ENCODE data around the gene CGB7.
"Not testable (repeated sequence)": the region's sequence is repeated elsewhere in the genome, so short reads cannot be mapped to it uniquely, and the experiment has no call there.

The CGB7 gene

GRCh38 chr19:49057636-49058234 lies at the start of gene CGB7:
TSS of gene CGB7 (minus strand) at chr19:49057749. CDS start at chr19:49055375, 2,374 bp downstream.
- DNase-seq = no peak

GRCh38 chr19:49106648-49107135 lies 49.1 kb upstream of the CGB7 start:
- no peak for DNase-seq

GRCh38 chr19:49104229-49104864 lies 46.8 kb upstream of the CGB7 start:
- DNase-seq = no peak

GRCh38 chr19:49103331-49104085 lies 46.0 kb upstream of the CGB7 start:
- DNase-seq = no peak

- no peak for DNase-seq
Observed at GRCh38 chr19:49102303-49102702, 44.8 kb upstream of the CGB7 start.

GRCh38 chr19:49101160-49101559 lies 43.6 kb upstream of the CGB7 start:
- no peak for DNase-seq

- no peak for DNase-seq
Observed at GRCh38 chr19:49098795-49099194, 41.2 kb upstream of the CGB7 start.

GRCh38 chr19:49097453-49098288 lies 40.1 kb upstream of the CGB7 start:
- peak; percentile 40 for DNase-seq

- DNase-seq = no peak
Observed at GRCh38 chr19:49094505-49095482, 37.2 kb upstream of the CGB7 start.

- DNase-seq = no peak
Observed at GRCh38 chr19:49092686-49093085, 35.1 kb upstream of the CGB7 start.

- DNase-seq = no peak
Observed at GRCh38 chr19:49091391-49092038, 34.0 kb upstream of the CGB7 start.

GRCh38 chr19:49086296-49086695 lies 28.7 kb upstream of the CGB7 start:
- DNase-seq = no peak

- DNase-seq = no peak
Observed at GRCh38 chr19:49085868-49086232, 28.3 kb upstream of the CGB7 start.

GRCh38 chr19:49085020-49085867 lies 27.7 kb upstream of the CGB7 start, which contains the start of gene SNRNP70:
TSS of gene SNRNP70 (plus strand) at chr19:49085451. CDS start at chr19:49086415, 964 bp downstream.
- peak; percentile 98 for DNase-seq

GRCh38 chr19:49084206-49085019 lies 26.9 kb upstream of the CGB7 start:
- no peak for DNase-seq

GRCh38 chr19:49081273-49081672 lies 23.7 kb upstream of the CGB7 start:
- no peak for DNase-seq

- DNase-seq = no peak
Observed at GRCh38 chr19:49080392-49080791, 22.8 kb upstream of the CGB7 start.

GRCh38 chr19:49074869-49075268 lies 17.3 kb upstream of the CGB7 start:
- not testable (repeated sequence) for DNase-seq

All from NCI-H2107 (cell line).